ENCODE results near the gene DIS3L2.

- TF ChIP-seq POLR2A (IDR thresholded peaks at IDR 0.05; ENCODE audit: low read length) (no peak), GATA1 (IDR thresholded peaks at IDR 0.05; ENCODE audit: low read depth, low read length) (no peak)
These were observed 42.8 kb upstream of the DIS3L2 start for GRCh38 chr2:231918501-231919330.

Measured in erythroblast (primary cell).